Nucleus accumbens (tissue), 56 donors: ENCODE measurements around the gene RNF214.

ENCODE experiments used
- DNase-seq, 56 donors: peaks; one replicate each; lab custom pipeline; 2025; lab: John Stamatoyannopoulos, UW

Gene RNF214

DNA sequence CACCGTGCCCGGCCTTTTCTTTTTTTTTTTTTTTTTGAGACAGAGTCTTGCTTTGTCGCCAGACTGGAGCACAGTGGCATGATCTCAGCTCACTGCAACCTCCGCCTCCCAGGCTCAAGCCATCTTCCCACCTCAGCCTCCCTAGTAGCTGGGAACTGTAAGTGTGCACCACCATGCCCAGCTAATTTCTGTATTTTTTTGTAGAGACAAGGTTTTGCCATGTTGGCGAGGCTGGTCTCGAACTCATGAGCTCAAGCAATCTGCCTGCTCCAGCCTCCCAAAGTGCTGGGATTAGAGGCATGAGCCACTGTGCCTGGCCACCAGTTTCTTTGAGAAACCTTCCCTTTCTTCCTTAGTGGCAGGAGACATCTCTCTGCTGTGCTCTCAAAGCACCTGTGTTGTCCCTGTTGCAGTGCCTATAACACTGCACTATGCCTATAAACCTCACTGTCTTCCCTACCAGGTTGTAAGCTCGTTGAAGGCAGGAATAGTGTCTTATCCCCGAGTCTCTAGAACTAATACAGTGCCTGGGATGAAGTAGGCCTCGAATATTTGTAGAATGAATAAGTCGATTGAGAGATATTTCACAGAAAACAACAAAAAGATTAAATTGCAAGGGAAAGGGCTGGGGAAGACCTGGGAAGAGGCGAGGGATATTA lies 19.6 kb upstream of the RNF214 start:
- DNase-seq = no peak

DNA sequence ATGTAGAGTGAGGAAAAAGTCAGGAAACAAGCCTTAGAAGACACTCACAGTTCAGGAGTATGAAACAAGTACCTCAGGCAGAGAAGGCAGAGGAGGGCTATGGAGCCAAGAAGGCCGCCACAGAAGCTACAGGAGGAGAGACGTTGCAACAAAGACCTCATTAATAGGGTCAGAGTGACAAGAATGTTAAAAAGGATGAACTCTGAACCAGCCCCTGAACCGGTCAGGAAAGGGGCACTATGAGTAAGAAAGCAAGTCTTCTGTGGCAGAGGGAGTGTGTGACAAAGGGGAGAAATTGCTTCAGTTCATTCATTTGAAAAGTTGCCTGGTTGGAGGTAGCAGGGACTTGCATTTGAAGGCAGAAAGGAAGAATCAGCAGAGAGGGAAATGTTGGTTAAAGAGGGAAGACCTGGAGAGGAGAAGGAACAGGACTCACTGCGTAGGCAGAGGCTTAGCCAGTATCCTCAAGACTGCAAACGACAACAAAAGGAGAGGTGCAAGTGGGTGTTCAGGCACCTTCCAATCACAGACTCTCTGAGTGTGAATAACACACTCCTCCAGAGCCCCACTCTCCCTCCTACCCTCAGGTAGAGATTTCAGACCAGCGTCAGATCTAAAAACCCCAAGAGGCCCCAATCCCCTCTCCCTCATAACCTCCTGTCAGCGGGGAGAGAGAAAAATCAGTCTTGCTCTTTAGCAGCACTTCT lies 17.9 kb upstream of the RNF214 start:
- DNase-seq = no peak

DNA sequence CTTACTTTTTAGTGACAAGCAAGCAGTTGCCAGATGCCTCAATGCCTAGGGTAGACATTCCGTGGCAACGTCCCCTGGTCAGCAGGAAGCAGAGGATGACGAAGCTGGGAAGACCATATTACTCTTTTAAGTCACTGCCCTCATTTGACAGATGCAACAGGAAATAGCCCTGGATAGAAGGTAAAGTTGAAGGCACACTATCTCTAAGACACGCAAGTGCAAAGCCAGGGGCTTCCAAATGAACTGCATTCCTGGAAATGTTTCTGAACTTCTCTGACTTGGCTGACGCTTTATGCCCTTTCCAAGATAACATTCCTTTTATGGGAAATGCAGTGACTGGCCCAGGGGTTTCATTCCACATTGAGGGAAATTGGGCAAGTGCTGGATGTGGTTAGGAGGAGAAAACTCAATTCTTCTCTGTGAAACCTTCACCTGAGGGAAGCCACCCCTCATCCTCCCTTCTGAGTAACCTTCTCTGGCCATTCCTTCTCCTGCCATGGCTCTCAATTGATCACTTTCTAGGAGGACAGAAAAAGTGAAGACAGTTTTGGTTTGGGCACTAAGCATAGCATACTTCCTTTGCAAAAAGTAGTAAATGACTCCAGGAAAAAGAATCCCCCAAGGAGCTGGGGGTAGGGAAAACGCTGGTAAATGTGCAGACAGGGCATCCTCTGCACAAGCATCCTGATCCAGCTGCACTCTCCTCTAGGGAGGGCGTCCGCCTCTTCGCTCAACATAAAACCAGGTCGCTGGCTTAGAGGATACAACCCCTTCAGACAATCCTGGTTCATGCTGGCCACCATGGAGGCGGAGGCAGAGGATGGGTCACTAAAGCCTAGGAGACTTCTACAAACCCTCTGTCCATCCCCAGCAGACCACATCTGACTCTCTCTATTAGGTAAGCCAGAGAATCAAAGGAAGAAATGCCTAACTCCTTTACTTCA lies 15.1 kb upstream of the RNF214 start:
- no peak for DNase-seq

DNA sequence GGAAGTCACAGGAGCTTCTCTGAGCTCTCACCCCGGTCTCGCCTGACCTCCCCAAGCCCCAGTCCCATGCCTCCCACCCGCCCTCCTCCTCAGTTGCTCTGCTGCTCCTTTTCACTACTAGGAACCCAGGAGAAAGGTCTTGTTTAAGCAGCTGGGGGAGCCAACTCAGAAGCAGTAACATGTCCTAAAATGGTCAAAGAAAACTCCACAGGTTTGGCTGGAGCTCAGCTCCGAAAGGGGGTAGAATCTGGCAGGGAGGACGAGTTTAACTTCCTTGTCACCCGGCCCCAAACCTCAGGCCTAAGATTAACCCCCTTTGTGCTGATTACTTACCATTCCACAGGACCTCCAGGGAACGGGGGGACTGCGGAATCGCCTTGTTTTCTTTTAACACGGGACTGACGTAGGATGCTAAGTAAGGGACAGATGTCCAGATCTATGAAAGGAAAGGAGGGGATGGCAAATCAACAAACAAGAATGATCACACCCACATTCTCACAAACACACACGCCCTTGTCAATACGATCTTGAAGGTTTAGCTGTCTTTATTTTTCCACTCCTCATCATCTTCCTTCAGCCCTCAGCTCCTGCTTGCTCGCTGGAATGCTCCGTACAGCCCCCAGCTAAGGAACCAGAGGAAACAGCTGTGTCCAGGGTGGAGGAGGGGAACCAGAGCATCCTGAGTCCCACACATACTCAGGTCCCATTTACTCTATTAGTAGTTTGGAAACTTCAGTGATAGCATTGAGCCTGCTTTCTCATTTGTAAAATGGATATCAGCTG lies 14.1 kb upstream of the RNF214 start:
- no peak for DNase-seq

DNA sequence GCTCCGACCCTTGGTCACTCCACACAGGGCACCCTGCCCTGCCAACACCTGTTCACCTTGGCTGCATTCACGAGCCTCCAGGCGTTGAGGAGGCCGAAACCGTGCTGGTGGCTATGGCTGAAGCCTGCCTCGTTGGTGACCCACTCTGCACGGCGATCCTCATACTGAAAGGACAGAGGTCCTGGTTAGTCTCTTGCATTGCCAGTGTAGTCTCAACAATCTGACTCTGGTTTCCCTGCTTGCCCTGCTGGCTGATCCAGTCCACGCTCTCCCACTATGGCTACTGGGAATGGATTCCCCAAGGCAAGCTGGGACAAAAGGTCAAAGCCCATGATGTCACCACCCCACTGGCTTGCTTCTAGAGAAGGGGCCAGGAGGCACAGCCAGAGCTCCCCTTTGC lies 13.5 kb upstream of the RNF214 start:
- DNase-seq = no peak

DNA sequence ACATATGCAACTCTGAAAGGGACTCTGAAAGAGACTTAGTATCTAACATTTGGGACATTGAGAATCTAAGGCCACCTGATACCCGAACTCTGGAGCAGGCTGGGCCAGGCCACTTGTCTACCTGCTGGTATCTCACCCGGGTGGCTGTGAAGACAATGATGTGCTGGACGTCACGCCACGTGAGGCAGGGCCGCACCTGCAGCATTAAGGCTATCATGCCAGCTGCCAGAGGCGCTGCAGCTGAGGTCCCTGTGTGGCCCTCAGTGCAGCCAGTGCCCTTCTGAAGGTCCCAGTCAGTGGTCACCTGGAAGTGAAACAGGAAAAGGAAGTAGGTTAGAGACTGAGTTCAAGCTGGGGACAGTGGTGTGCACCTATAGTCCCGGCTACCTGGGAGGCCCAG lies 13.0 kb upstream of the RNF214 start:
- no peak for DNase-seq

DNA sequence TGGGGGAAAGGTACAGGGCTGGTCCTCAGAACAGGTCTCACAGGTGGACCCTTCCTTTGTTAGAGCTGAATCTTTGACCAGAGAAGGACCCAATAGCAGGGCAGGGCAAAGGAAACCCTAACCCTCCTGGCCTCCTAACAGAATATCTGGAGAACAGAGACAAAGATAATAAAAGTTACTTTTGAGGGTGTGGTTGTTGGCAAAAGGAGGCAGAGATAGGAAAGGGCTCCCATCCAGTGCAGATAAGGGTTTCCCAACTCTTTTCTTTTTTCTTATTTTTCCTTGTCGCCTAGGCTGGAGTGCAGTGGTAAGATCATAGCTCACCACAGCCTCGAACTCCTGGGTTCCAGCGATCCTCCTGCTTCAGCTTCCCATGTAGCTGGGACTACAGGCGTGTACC lies 12.5 kb upstream of the RNF214 start:
- no peak for DNase-seq

DNA sequence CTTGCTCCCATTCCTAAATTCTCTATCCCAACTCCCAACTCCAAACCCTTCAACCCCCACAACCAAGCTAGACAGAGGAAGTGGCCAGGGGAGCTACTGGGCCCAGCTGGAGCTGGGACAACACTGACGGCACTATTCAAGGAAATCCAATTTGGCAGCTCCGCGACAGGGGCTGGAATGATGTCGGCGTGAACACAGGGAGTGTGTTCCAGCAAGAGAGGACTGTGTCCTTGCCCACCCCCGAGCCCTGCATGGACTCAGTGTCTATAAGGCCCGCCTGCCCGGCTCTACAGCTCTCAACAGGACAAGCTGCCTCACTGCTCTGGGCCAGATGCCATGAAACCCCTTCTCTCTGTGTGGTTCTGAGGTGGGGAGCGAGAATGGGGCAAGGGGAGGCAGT lies 11.9 kb upstream of the RNF214 start:
- peak in 47 of 56 donors; percentile 11 to 83 (median 47) for DNase-seq

DNA sequence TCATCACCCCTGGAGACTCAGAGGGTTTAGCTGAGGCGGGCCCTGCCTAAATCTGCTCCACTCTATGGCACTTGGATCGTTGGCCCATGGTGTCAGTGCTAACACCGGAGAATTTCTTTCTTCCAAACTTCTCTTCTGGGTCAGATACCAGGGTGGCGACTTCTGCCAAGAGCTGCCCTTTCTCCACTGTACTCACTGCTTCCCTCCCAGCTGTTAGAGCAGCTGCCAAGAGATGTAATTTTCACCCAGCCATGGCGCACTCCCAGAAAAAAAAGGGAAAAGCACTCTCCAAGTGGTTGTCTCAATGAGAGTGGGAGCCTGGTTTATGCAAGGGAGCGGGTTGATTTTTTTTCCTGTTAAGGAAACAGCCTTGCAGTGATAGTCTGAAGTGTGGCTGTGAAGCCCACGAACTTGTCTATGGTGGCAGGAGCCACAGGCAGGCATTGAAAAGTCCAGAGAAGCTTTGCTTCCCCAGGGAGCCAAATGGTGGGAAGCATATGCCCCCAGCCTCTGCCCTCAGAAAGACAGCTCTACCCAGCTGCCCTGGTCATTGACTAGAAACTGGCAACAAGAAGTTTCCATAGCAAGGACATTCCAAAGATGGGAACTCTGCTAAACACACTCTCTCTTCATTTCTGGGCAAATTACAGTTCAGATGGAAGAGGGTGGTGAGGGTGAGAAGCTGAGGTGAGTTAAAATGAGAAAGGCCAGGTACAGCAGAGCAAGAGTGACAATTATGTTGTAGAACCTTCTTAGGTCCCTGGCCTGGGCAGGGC lies 11.3 kb upstream of the RNF214 start:
- DNase-seq = peak in 15 of 56 donors; percentile 25 to 56 (median 42)

DNA sequence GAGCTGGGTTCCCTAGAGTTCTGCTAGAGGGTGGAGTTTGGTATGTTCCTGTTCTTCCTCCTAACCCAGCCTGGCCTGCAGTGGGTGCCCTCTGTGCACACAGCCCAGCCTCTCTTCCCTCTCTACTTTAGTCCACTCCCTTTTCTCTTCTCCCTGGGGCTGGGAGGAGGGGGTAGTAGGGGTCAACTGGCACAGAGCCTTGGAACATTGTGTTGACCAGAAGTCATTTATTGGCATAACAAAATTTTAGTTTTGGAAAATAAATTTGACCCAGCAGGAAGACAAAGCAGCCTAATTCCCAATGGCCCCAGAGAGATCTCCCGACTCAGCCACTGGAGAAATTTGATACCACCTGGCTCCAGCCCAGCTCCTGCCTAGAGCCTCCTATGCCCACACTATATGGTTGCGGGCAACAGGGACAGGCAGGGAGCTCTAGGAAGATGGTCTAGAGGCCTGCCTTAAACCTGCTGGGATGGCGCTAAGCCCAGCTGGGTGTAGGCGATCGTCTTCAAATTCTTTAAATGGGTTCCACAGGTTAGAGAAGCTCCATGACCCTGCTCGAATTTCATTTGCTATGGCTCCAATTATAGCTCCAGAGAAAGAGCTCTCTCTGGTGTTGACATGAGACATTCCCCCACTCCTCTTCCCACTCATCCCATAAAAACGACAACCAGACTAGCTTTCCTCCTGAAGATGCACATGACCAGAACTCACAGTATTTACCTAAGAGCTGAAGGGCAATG lies 10.5 kb upstream of the RNF214 start:
- no peak for DNase-seq

DNA sequence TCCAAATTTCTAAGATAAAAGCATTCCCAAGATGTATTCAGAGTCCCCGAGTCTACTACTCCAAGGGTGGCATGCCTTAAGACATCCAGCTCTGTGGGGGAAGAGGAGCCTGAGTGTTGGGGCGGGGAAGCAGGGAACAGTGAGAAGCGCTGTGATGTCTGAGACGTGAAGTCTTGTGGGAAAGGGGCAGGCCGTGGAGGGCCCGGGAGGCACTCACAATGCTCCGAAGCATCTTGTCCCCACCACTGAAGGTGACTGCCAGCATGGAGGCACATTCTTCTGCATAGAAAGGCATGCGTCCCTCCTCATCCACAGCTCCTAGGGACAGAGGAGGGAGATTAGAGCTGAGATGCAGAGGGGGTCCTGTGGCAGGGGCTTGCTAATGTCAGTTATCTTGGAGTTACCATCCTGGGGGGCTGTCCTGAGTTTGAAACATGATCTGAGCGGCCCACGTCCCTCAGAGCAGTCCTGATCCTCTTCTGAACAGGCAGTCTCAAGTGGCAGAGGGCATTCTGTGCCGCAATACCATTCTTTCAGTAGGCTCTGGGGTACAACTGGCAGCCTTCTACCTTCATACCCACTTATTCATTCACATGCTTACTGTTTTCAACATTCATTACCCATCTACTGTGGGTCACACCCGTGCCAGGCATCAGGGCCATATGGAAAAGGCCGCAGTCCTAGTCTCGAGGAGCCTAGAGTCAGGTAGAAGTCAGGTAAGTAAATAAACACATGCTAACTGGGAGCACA lies 9.3 kb upstream of the RNF214 start:
- peak in 4 of 56 donors; percentile 17 to 41 (median 32) for DNase-seq

DNA sequence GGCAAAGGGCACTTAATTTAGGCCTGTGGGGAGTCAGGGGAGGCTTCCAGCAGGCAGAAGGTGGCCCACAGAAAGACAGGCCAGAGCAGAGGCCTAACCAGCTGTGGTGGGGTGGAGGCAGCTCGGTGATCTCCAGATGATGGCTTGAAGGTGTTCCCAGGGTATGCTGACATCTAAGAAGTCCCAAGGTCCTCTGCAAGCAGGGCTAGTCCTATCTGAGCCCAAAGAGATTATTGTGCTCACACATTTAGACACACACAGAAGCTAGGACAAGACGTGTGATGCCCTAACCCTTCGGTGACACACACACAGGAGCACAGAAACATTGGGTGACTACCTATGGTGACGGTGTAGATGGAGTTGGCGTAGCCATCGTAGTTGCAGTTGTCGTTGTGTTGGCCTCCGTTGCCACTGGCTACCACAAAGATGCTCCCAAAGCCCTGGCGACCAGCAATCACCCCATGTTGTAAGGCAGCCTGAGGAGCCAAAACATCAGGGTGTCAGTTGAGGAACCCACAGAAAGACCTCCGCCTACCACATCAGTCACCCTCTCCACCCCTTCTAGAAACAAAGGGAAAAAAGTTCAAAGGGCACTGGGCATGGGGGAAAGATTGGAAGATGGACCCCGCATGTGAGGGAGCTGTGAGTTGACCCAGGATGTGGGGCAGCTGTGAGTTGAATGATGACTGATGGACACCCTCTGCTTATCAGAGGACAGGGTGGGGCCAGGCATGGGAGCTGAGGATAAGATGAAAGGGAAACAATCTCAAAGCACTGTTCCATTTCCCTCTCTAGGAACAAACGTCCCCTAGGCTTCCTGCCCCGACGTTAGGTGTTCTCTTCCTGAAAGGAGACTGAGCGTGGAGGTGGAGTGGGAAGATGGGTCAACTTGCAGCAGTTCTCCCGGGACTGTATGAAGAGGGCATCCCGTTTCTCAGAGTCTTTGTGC lies 8.5 kb upstream of the RNF214 start:
- no peak for DNase-seq

DNA sequence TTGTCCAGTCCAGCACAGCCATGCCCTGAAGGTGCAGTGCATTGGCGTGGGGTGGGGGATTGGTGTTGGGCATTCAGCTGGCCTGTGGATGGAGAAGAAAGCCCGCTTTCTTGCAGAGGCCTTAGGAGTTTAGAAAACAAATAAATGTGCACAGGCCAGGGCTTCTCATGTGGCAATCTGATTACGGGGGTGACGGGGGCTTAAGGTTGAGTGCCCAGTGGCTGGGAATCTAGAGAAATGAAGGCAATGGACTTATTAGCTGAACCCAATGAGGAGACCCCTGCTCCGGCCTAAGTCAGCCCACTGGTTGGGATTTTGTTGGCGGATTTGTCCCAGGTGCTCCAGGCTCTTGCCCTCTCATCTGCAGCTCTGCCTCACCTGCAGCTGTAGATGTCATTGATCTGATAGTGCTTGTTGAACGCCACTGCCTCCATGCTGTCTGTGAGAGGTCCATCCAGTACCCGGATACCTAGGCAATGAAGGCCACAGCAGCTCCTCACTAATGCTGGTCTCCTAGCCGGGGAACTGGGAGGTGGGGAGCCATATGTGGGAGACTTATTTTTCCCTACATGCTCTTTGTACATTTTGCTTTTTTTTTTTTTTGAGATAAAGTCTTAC lies 6.8 kb upstream of the RNF214 start:
- DNase-seq = no peak

DNA sequence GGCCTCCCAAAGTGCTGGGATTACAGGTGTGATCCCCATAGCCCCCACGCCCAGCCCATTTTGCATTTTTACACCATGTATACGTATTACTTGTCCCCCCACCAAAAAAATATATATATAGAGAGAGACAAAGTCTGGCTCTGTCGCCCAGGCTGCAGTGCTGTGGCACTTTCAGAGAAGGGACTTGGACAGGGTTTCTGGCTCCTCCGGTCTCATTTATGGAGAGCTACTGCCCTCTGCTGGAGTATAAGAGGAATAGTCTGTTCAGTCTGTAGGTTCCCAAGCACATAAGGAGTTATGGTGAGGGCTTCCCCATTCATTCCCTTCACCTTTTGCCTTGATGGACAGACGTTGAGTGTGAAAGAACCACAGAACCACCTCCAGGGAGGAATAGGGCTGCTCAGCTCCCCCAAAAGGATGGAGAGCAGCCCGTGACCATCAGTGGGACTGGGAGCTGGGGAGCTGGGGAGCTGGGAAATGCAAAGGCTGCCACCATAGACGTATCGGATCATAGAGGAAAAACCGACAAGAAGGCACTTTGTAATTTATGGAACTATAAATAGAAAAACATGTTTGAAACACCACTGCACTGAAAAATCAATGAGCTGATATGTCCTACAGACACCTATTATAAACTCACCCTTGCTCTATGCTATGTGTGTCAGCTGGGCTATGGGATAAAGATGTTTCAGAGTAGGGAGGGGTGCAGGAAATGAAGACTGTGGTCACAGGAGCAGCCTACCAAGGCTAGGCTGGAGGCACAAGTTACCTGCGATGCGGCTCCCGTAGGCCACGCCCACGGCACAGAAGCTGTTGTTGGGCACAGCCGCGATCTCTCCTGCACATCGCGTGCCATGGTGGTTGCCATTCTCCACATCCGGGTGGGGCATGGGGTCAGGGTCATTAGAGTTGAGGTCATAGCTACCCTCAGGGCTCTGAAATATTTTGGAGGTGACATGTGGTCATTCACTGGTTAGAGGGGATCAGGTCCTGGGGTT lies 5.8 kb upstream of the RNF214 start:
- DNase-seq = peak in 32 of 56 donors; percentile 19 to 73 (median 37)

DNA sequence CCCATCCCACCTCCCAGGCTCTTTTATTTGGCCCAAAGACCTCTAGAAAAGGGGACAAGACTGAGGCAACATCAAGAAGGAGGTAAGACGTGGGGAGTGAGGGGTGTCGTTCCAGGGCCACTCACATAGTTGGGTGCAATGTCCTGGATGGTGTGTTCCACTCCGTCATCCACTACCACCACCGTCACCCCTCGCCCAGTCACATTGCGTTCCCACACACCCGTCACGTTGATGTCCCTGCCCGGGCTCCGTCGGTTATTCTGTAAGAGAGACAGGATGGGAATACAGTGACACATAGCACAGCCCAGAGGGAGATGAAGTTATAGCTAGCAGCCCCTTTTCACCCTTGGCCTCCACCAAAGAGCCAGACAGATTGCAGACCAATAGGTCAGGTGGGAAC lies 4.4 kb upstream of the RNF214 start:
- no peak for DNase-seq
